Activated B cell treated with CpG ODN at 0.5 μM for 24 hours (primary cell): ENCODE measurements around the gene GDF3. TPM values are rescaled to one million over a fixed set of nuclear protein-coding genes. Genes with fewer than 3 reads are reported as not detected.
A peak's percentile ranks its signal among the peaks of the same experiment; 100 is the strongest.
"Not testable (repeated sequence)": the region's sequence is repeated elsewhere in the genome, so short reads cannot be mapped to it uniquely, and the experiment has no call there.

Experiments
- ATAC-seq: fragments of 200-7000 bp; cut with Tn5 transposase; one replicate; pipeline ENCODE4 v1.10.0; 2021; ENCODE audit warnings: low read depth, mild to moderate bottlenecking, moderate library complexity
- CTCF ChIA-PET: fragments of 350-600 bp; sonication (Branson Sonifier 250); formaldehyde crosslinking; loops from one replicate; lab custom pipeline; 2021; ENCODE audit warnings: antibody characterized with exemption; lab: Charles Lee
- POLR2A ChIA-PET: fragments of 350-600 bp; sonication (Branson Sonifier 250); formaldehyde crosslinking; loops from one replicate; lab custom pipeline; 2021; ENCODE audit warnings: antibody characterized with exemption; lab: Charles Lee
- DNase-seq: peaks from one replicate; pipeline ENCODE4 v3.0.0; 2022
- H3K27ac Mint-ChIP-seq: one replicate; pipeline ENCODE4 v1.8.0; 2020; ENCODE audit warnings: mixed read lengths
- H3K27me3 Mint-ChIP-seq: one replicate; pipeline ENCODE4 v1.8.0; 2021; ENCODE audit warnings: mixed read lengths
- H3K36me3 Mint-ChIP-seq: one replicate; pipeline ENCODE4 v1.8.0; 2021; ENCODE audit warnings: low read depth, mixed read lengths
- H3K4me1 Mint-ChIP-seq: one replicate; pipeline ENCODE4 v1.8.0; 2021; ENCODE audit warnings: mixed read lengths
- H3K4me3 Mint-ChIP-seq: one replicate; pipeline ENCODE4 v1.8.0; 2020; ENCODE audit warnings: mild to moderate bottlenecking, mixed read lengths
- H3K9me3 Mint-ChIP-seq: one replicate; pipeline ENCODE4 v1.8.0; 2020; ENCODE audit warnings: mixed read lengths
- intact Hi-C: fragments of 100-400 bp; cut with micrococcal nuclease; formaldehyde crosslinking; loops from one replicate; pipeline ENCODE4 v1.15.1; 2024
- total RNA-seq: library from RNA; stranded (reverse); gene quantifications from 2 replicates; pipeline ENCODE4 v1.2.3, GENCODE V29; 2022
- TF ChIP-seq, protein P1 (sequence below): fragments of 200-600 bp; IDR thresholded peaks from one replicate; pipeline ENCODE4 v1.8.0; 2022; ENCODE audit warnings: antibody characterized with exemption, mild to moderate bottlenecking

GDF3 gene
- total RNA-seq, 1 donor from 2014 or later, result not detected

DNA sequence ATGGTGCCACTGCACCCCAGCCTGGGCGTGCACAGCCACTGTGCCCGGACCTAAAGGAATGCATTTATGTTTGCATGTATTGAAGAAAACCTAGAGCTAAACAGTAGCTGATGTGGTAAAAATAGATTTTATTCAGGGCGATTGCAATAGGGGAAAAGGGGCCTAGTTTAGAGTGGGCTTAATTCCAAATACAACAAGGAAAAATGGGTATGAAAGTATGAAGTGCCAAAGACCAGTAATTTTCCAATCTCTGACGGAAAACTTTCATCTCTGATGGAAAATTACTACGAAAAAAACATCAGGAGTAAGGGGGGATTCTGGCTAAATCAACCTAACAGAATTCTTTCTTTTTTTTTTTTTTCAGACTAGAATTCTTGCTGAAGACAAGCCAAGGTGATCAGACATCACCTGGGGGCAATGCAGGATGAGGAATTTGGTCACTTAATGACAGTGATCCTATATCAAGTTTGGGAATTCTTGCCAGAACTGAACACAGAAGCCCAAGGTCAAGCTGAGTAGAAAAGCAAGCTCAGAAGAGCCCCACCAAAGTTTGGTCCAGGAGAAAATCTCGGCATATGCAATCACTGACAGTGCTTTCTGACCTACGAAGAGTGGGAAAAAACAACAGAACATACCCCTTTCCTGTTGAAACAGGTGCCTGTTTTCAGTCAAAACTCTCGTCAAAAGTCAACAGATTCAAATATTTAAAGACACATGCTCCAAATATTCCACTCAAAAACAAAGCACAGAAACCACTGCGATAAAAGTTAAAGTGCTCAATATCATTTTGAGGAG lies 16.1 kb downstream of the GDF3 start:
- H3K27me3 Mint-ChIP-seq, result peaks cover 2% of the 10 kb centered on the region

DNA sequence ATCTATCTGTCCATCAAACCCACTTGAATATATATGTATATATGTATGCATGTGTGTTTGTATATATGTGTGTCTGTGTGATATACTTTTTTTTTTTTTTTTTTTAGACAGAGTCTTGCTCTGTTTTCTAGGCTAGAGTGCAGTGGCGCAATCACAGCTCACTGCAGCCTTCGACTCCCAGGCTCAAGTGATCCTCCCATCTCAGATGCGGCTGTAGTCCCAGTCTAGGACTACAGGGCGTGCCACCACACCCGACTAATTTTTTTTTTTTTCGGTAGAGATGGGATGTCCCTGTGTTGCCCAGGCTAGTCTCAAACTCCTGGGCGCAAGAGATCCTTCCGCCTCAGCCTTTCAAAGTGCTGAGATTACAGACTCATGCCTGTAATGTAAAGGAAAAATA lies 16.8 kb downstream of the GDF3 start:
- ChIA-PET POLR2A (interaction anchor here (0.6 kb wide), 1 partner anchor 838 kb away, joined by 5 read pairs; no protein-coding TSS in a partner anchor), CTCF (no interaction called here)
- ATAC-seq, result no peak
- Mint-ChIP-seq H3K36me3 (no peaks in the 10 kb centered on the region), H3K4me3 (no peak overlapping the region), H3K4me1 (peaks cover 25% of the 10 kb centered on the region), H3K9me3 (no peaks in the 10 kb centered on the region), H3K27ac (no peak overlapping the region), H3K27me3 (peaks cover 2% of the 10 kb centered on the region)
- intact Hi-C loops, result no loop called here
- no peak for DNase-seq
- TF ChIP-seq, protein P1, sequence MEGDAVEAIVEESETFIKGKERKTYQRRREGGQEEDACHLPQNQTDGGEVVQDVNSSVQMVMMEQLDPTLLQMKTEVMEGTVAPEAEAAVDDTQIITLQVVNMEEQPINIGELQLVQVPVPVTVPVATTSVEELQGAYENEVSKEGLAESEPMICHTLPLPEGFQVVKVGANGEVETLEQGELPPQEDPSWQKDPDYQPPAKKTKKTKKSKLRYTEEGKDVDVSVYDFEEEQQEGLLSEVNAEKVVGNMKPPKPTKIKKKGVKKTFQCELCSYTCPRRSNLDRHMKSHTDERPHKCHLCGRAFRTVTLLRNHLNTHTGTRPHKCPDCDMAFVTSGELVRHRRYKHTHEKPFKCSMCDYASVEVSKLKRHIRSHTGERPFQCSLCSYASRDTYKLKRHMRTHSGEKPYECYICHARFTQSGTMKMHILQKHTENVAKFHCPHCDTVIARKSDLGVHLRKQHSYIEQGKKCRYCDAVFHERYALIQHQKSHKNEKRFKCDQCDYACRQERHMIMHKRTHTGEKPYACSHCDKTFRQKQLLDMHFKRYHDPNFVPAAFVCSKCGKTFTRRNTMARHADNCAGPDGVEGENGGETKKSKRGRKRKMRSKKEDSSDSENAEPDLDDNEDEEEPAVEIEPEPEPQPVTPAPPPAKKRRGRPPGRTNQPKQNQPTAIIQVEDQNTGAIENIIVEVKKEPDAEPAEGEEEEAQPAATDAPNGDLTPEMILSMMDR, result no peak

More for the DNA sequence above, 16.1 kb downstream of the GDF3 start:
- H3K27ac Mint-ChIP-seq, result no peak overlapping the region
- H3K4me1 Mint-ChIP-seq, result peaks cover 24% of the 10 kb centered on the region
- ChIA-PET CTCF (interaction anchor here (0.6 kb wide), 1 partner anchor 624 kb away, joined by 3 read pairs; no protein-coding TSS in a partner anchor), POLR2A (interaction anchor here (0.6 kb wide), 1 partner anchor 839 kb away, joined by 5 read pairs; no protein-coding TSS in a partner anchor)
- no peaks in the 10 kb centered on the region for H3K9me3 Mint-ChIP-seq
- H3K36me3 Mint-ChIP-seq, result no peaks in the 10 kb centered on the region
- TF ChIP-seq, protein P1, result no peak
- DNase-seq (no peak), ATAC-seq (no peak)
- no peak overlapping the region for H3K4me3 Mint-ChIP-seq
- intact Hi-C loops, result no loop called here

DNA sequence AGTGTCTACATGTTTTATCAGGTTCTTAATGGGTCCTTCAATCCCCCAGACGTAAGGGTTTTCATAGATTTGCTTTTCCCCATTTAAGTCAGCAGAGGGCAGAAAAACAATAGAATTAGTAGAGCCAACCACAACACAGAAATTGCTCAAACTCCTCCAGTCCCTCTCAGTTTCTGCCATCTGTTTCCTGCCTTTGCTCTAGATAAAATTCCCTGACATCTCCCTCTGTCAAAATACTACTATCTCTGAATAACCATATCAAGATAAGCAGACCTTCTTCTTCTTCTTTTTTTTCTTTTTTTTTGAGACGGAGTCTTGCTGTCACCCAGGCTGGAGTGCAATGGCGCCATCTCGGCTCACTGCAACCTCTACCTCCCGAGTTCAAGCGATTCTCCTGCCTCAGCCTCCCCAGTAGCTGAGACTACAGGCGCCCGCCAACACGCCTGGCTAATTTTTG lies 18.1 kb downstream of the GDF3 start:
- Mint-ChIP-seq H3K4me3 (peak overlapping the region; percentile 33), H3K4me1 (peaks cover 25% of the 10 kb centered on the region)
- ATAC-seq, H3K36me3 Mint-ChIP-seq, POLR2A ChIA-PET, H3K9me3 Mint-ChIP-seq, H3K27me3 Mint-ChIP-seq, H3K27ac Mint-ChIP-seq, DNase-seq: not testable (repeated sequence)
- intact Hi-C loops, result loop anchor here (1.0 kb wide), 1 partner anchor 130 kb away; no protein-coding TSS in a partner anchor
- CTCF ChIA-PET, result interaction anchor here (2.2 kb wide), 1 partner anchor 130 kb away, joined by 8 read pairs; no protein-coding TSS in a partner anchor

DNA sequence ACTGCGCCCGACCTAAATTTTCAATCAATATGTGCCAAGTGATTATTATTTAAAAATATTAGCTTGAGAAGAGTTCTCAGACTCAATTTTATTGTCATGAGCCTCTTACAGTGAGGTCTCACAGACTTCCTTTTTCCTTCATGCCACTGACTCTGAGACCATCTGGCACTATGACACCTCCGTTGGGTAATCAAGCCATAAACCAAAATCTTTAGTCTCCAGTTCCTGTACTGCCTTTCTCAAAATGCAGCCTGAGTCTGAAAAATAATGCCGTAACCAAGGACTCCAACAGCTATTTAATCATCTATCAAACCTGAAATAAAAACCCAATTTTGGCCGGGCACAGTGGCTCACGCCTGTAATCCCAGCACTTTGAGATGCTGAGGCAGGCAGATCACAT lies 20.1 kb downstream of the GDF3 start:
- intact Hi-C loops, DNase-seq, H3K27me3 Mint-ChIP-seq, POLR2A ChIA-PET, H3K9me3 Mint-ChIP-seq, H3K36me3 Mint-ChIP-seq: not testable (repeated sequence)
- Mint-ChIP-seq H3K4me3 (peak overlapping the region; percentile 16), H3K4me1 (peaks cover 25% of the 10 kb centered on the region), H3K27ac (peak overlapping the region; percentile 24)
- CTCF ChIA-PET, result interaction anchor here (0.9 to 2.2 kb wide), 2 partner anchors 132 kb away, joined by 3 to 8 read pairs; no protein-coding TSS in a partner anchor
- peak; percentile 74 for ATAC-seq

DNA sequence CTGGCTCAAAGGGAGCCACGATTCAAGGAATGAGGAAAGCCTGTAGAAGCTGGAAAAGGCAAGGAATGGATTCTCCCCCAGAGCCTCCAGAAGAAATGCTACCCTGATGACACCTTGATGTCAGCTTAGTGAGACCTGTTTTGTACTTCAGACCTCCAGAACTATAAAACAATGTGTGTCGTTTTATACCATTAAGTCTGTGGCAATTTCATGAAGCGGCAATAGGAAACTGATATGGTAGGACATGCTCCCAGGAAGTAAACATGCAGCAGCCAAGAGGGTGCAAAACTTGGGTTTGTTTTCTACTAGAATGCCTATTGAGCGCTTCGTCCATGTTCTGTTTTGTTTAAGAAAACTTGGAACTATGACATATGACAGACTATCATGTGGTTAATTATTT lies 27.4 kb downstream of the GDF3 start:
- Mint-ChIP-seq H3K9me3 (no peaks in the 10 kb centered on the region), H3K27ac (no peak overlapping the region), H3K27me3 (no peaks in the 10 kb centered on the region), H3K4me1 (no peaks in the 10 kb centered on the region), H3K36me3 (no peaks in the 10 kb centered on the region), H3K4me3 (no peak overlapping the region)
- intact Hi-C loops, result no loop called here
- TF ChIP-seq, protein P1, result no peak
- CTCF ChIA-PET, result no interaction called here
- no peak for ATAC-seq
- no peak for DNase-seq
- POLR2A ChIA-PET, result no interaction called here

DNA sequence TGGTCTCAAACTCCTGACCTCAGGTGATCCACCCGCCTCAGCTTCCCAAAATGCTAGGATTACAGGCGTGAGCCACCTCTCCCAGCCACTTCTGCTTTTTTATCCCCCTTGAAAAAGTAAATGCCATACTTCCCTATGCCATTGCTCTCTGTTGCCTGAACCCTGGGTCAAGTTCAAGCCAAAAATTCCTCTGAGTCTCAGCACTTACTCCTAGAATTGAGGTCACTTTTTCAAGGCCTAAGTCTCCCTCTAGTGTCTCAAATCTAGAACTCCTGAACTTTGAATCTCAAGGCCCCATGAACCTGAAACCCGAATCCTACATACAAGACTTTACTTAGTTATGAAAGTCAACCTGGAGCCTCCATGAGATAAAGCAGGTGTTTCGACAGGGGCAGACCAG lies 28.4 kb downstream of the GDF3 start:
- Mint-ChIP-seq H3K36me3 (no peaks in the 10 kb centered on the region), H3K27ac (no peak overlapping the region), H3K9me3 (no peaks in the 10 kb centered on the region), H3K4me3 (no peak overlapping the region), H3K4me1 (no peaks in the 10 kb centered on the region), H3K27me3 (no peaks in the 10 kb centered on the region)
- TF ChIP-seq, protein P1, result no peak
- POLR2A ChIA-PET, result no interaction called here
- no peak for DNase-seq
- intact Hi-C loops, result no loop called here
- CTCF ChIA-PET, result interaction anchor here (1.1 kb wide), 1 partner anchor 23 kb away, joined by 3 read pairs; no protein-coding TSS in a partner anchor
- ATAC-seq, result no peak
